ENCODE results near the gene DUOXA2. TPM values are rescaled to one million over a fixed set of nuclear protein-coding genes. Genes with fewer than 3 reads are reported as not detected.

DUOXA2 gene
- total and polyA plus RNA-seq, 2 experiments from 2014 or later = not detected

GRCh38 chr15:45121706-45122417 lies 7.7 kb downstream of the DUOXA2 start:
- WGBS, 2 experiments (ENCODE audit: low coverage in 1 of 2, low lambda C conversion rate in 2 of 2, missing lambda C conversion rate in 2 of 2) = 12% methylated on average over 9 of the region's 9 CpGs
- Histone ChIP-seq H3K9me3 (ENCODE audit: low read depth) (no peaks in the 10 kb centered on the region), H2AFZ (peak overlapping the region; percentile 67), H3K4me3 (peak overlapping the region; percentile 40), H3K79me2 (ENCODE audit: insufficient read depth) (no peaks in the 10 kb centered on the region), H3K4me2 (ENCODE audit: unreplicated experiment) (peak overlapping the region; percentile 66), H3F3A (ENCODE audit: insufficient read depth) (peaks cover 12% of the 10 kb centered on the region), H3K36me3 (ENCODE audit: low read depth) (no peaks in the 10 kb centered on the region), H4K20me1 (ENCODE audit: insufficient read depth) (no peaks in the 10 kb centered on the region), H3K27ac (peak overlapping the region; percentile 77), H3K9me2 (ENCODE audit: insufficient read depth) (no peaks in the 10 kb centered on the region), H3K27me3 (replicated peaks; ENCODE audit: insufficient read depth) (peaks cover 9% of the 10 kb centered on the region), H3K9ac (peak overlapping the region; percentile 64), H3K4me1 (ENCODE audit: insufficient read depth) (peaks cover 12% of the 10 kb centered on the region)
- in situ Hi-C loops (cut with MboI) = no loop called here
- peak; percentile 96 for DNase-seq
- TF ChIP-seq EZH2phosphoT487 (IDR thresholded peaks at IDR 0.05; ENCODE audit: insufficient read depth, low read depth) (no peak), EZH2 (IDR thresholded peaks at IDR 0.05; ENCODE audit: insufficient read depth, poor library complexity, severe bottlenecking) (no peak)

GRCh38 chr15:45122719-45123118 lies 8.6 kb downstream of the DUOXA2 start:
- Histone ChIP-seq H3K4me3 (no peak overlapping the region), H3K9me3 (ENCODE audit: low read depth) (no peaks in the 10 kb centered on the region), H3K27ac (no peak overlapping the region), H4K20me1 (ENCODE audit: insufficient read depth) (no peaks in the 10 kb centered on the region), H3K9me2 (ENCODE audit: insufficient read depth) (no peaks in the 10 kb centered on the region), H3F3A (ENCODE audit: insufficient read depth) (peaks cover 12% of the 10 kb centered on the region), H3K4me2 (ENCODE audit: unreplicated experiment) (peak overlapping the region; percentile 66), H3K36me3 (ENCODE audit: low read depth) (no peaks in the 10 kb centered on the region), H3K27me3 (replicated peaks; ENCODE audit: insufficient read depth) (0 out of 2 replicates have a peak, but pooled peaks cover 2% of the 10 kb centered on the region), H3K4me1 (ENCODE audit: insufficient read depth) (peaks cover 12% of the 10 kb centered on the region), H3K9ac (no peak overlapping the region), H2AFZ (no peak overlapping the region), H3K79me2 (ENCODE audit: insufficient read depth) (no peaks in the 10 kb centered on the region)
- in situ Hi-C loops (cut with MboI) = no loop called here
- no peak for DNase-seq
- WGBS, 2 experiments (ENCODE audit: low coverage in 1 of 2, low lambda C conversion rate in 2 of 2, missing lambda C conversion rate in 2 of 2) = 74 to 78% methylated on average over 7 of the region's 7 CpGs
- TF ChIP-seq EZH2phosphoT487 (IDR thresholded peaks at IDR 0.05; ENCODE audit: insufficient read depth, low read depth) (no peak), EZH2 (IDR thresholded peaks at IDR 0.05; ENCODE audit: insufficient read depth, poor library complexity, severe bottlenecking) (no peak)

DNA sequence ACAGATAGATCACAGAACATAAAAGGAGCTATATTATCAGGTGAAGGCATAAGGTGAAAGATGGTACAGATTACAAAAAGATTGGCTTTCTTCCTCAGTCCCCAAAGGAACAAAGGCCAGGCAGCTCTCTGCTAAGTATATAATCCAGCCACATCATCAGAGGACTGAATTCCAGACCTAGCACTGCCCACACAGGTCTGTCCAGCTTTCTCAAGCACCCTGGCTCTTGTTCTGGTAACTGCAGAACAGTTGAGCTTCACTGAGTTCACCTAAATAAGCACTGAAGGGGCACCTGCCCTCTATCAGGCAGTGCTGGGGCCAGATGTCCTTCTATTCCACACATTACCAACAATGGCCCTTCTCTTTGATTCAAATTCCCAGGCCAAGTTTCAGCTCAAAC lies 9.3 kb downstream of the DUOXA2 start:
- H3K36me3 ChIP-seq (ENCODE audit: low read depth) = no peaks in the 10 kb centered on the region
- H3K4me1 ChIP-seq (ENCODE audit: insufficient read depth) = peaks cover 12% of the 10 kb centered on the region
- in situ Hi-C loops (cut with MboI) = no loop called here
- no peaks in the 10 kb centered on the region for H3K9me2 ChIP-seq (ENCODE audit: insufficient read depth)
- H3K9ac ChIP-seq = no peak overlapping the region
- no peaks in the 10 kb centered on the region for H3K79me2 ChIP-seq (ENCODE audit: insufficient read depth)
- H3F3A ChIP-seq (ENCODE audit: insufficient read depth) = peaks cover 12% of the 10 kb centered on the region
- DNase-seq = no peak
- TF ChIP-seq EZH2 (IDR thresholded peaks at IDR 0.05; ENCODE audit: insufficient read depth, poor library complexity, severe bottlenecking) (no peak), EZH2phosphoT487 (IDR thresholded peaks at IDR 0.05; ENCODE audit: insufficient read depth, low read depth) (no peak)
- H3K4me3 ChIP-seq = no peak overlapping the region
- no peak overlapping the region for H3K27ac ChIP-seq
- no peaks in the 10 kb centered on the region for H4K20me1 ChIP-seq (ENCODE audit: insufficient read depth)
- H3K4me2 ChIP-seq (ENCODE audit: unreplicated experiment) = no peak overlapping the region
- H2AFZ ChIP-seq = no peak overlapping the region
- peaks cover 3% of the 10 kb centered on the region; the same call in 1 of the 2 replicates for H3K27me3 ChIP-seq (replicated peaks; ENCODE audit: insufficient read depth)
- no peaks in the 10 kb centered on the region for H3K9me3 ChIP-seq (ENCODE audit: low read depth)

- Histone ChIP-seq H2AFZ (no peak overlapping the region), H3K9me3 (ENCODE audit: low read depth) (no peaks in the 10 kb centered on the region), H3K79me2 (ENCODE audit: insufficient read depth) (no peaks in the 10 kb centered on the region), H3K9ac (no peak overlapping the region), H3K36me3 (ENCODE audit: low read depth) (no peaks in the 10 kb centered on the region), H3K4me2 (ENCODE audit: unreplicated experiment) (no peak overlapping the region), H3K9me2 (ENCODE audit: insufficient read depth) (no peaks in the 10 kb centered on the region), H3F3A (ENCODE audit: insufficient read depth) (peaks cover 3% of the 10 kb centered on the region), H3K27me3 (replicated peaks; ENCODE audit: insufficient read depth) (peaks cover 15% of the 10 kb centered on the region), H4K20me1 (ENCODE audit: insufficient read depth) (no peaks in the 10 kb centered on the region), H3K27ac (no peak overlapping the region), H3K4me1 (ENCODE audit: insufficient read depth) (peaks cover 9% of the 10 kb centered on the region), H3K4me3 (no peak overlapping the region)
- DNase-seq = peak; percentile 59
- in situ Hi-C loops (cut with MboI) = no loop called here
- WGBS, 2 experiments (ENCODE audit: low coverage in 1 of 2, low lambda C conversion rate in 2 of 2, missing lambda C conversion rate in 2 of 2) = 47 to 53% methylated on average over 2 of the region's 2 CpGs
- no peak for TF ChIP-seq EZH2phosphoT487 (IDR thresholded peaks at IDR 0.05; ENCODE audit: insufficient read depth, low read depth)
- no peak for TF ChIP-seq EZH2 (IDR thresholded peaks at IDR 0.05; ENCODE audit: insufficient read depth, poor library complexity, severe bottlenecking)
These were observed 12.5 kb downstream of the DUOXA2 start for GRCh38 chr15:45126535-45127158.

Measured in GM23248 (cell line).